H9 (cell line): Measurements from ENCODE around the gene PHGDH. TPM values are rescaled to one million over a fixed set of nuclear protein-coding genes. Genes with fewer than 3 reads are reported as not detected.

Source experiments
- DNase-seq: peaks from one replicate; pipeline ENCODE4 v3.0.0-alpha.2; 2017
- H2AFZ ChIP-seq: one replicate; pipeline ENCODE4 v1.6.1; 2013; ENCODE audit warnings: mild to moderate bottlenecking, low read length, control low read depth, moderate library complexity
- H2AK5ac ChIP-seq: 2 replicates; pipeline ENCODE4 v1.6.1; 2013; ENCODE audit warnings: low read length, control low read depth, mixed read lengths; ENCODE audit not compliant: insufficient read length
- H2BK120ac ChIP-seq: one replicate; pipeline ENCODE4 v1.6.1; 2013; ENCODE audit warnings: low read depth, mild to moderate bottlenecking, low read length, control low read depth, inconsistent platforms; ENCODE audit not compliant: poor library complexity, severe bottlenecking
- H2BK12ac ChIP-seq: 2 replicates; pipeline ENCODE4 v1.6.1; 2013; ENCODE audit warnings: low read length, control low read depth, mixed read lengths, low read depth; ENCODE audit not compliant: insufficient read length
- H2BK15ac ChIP-seq: 2 replicates; pipeline ENCODE4 v1.6.1; 2013; ENCODE audit warnings: low read depth, low read length, control low read depth
- H2BK20ac ChIP-seq: one replicate; pipeline ENCODE4 v1.6.1; 2013; ENCODE audit warnings: low read depth, mild to moderate bottlenecking, low read length, control low read depth, inconsistent platforms; ENCODE audit not compliant: poor library complexity, severe bottlenecking
- H2BK5ac ChIP-seq: 2 replicates; pipeline ENCODE4 v1.6.1; 2013; ENCODE audit warnings: low read length, control low read depth, mixed read lengths; ENCODE audit not compliant: insufficient read length
- H3K14ac ChIP-seq: 2 replicates; pipeline ENCODE4 v1.6.1; 2013; ENCODE audit warnings: low read length, control low read depth; ENCODE audit not compliant: insufficient read depth
- H3K18ac ChIP-seq: 2 replicates; pipeline ENCODE4 v1.6.1; 2013; ENCODE audit warnings: low read depth, mild to moderate bottlenecking, mixed read lengths, low read length, control low read depth; ENCODE audit not compliant: insufficient read length
- H3K23ac ChIP-seq: 2 replicates; pipeline ENCODE4 v1.6.1; 2013; ENCODE audit warnings: low read length, control low read depth, mixed read lengths, low read depth; ENCODE audit not compliant: insufficient read length
- H3K23me2 ChIP-seq: 2 replicates; pipeline ENCODE4 v1.6.1; 2013; ENCODE audit warnings: low read depth, mild to moderate bottlenecking, mixed read lengths, low read length, control low read depth; ENCODE audit not compliant: insufficient read length, poor library complexity, severe bottlenecking
- H3K27ac ChIP-seq: 2 replicates; pipeline ENCODE4 v1.5.1; 2013; ENCODE audit warnings: low read length, control low read depth, mixed read lengths, low read depth; ENCODE audit not compliant: insufficient read length
- H3K27me3 ChIP-seq: 2 replicates; pipeline ENCODE4 v1.6.1; 2013; ENCODE audit warnings: low read length, control low read depth, inconsistent platforms; ENCODE audit not compliant: insufficient read depth
- H3K4ac ChIP-seq: 2 replicates; pipeline ENCODE4 v1.6.1; 2013; ENCODE audit warnings: low read depth, mild to moderate bottlenecking, control low read depth, inconsistent platforms, low read length, moderate library complexity
- H3K4me1 ChIP-seq: 2 replicates; pipeline ENCODE4 v1.6.1; 2013; ENCODE audit warnings: low read length, control low read depth, inconsistent platforms; ENCODE audit not compliant: insufficient read depth
- H3K4me2 ChIP-seq: 2 replicates; pipeline ENCODE4 v1.6.1; 2013; ENCODE audit warnings: low read length, control low read depth, mixed read lengths; ENCODE audit not compliant: insufficient read length, insufficient read depth
- H3K56ac ChIP-seq: 2 replicates; pipeline ENCODE4 v1.6.1; 2013; ENCODE audit warnings: low read depth, mild to moderate bottlenecking, mixed read lengths, low read length, control low read depth; ENCODE audit not compliant: insufficient read length
- H3K79me1 ChIP-seq: 2 replicates; pipeline ENCODE4 v1.6.1; 2013; ENCODE audit warnings: low read depth, mild to moderate bottlenecking, moderate library complexity, low read length, control low read depth, inconsistent platforms; ENCODE audit not compliant: insufficient read depth, poor library complexity, severe bottlenecking
- H3K79me2 ChIP-seq: 2 replicates; pipeline ENCODE4 v1.6.1; 2013; ENCODE audit warnings: low read length, control low read depth, inconsistent platforms; ENCODE audit not compliant: insufficient read depth
- H3K9ac ChIP-seq: 2 replicates; pipeline ENCODE4 v1.6.1; 2013; ENCODE audit warnings: low read length, control low read depth, mixed read lengths; ENCODE audit not compliant: insufficient read length; ENCODE audit errors: extremely low read depth
- H3K9me3 ChIP-seq: one replicate; pipeline ENCODE4 v1.6.1; 2013; ENCODE audit warnings: low read depth, low read length, inconsistent platforms; ENCODE audit not compliant: control insufficient read depth
- H3T11ph ChIP-seq: one replicate; pipeline ENCODE4 v1.6.1; 2013; ENCODE audit warnings: mild to moderate bottlenecking, low read length, control low read depth, inconsistent platforms
- H4K20me1 ChIP-seq: one replicate; pipeline ENCODE4 v1.6.1; 2013; ENCODE audit not compliant: control insufficient read depth, insufficient read length, insufficient read depth
- H4K5ac ChIP-seq: 2 replicates; pipeline ENCODE4 v1.6.1; 2013; ENCODE audit warnings: low read depth, mild to moderate bottlenecking, mixed read lengths, low read length, control low read depth; ENCODE audit not compliant: insufficient read length
- H4K8ac ChIP-seq: replicated peaks from 2 replicates; pipeline ENCODE4 v1.6.1; 2013; ENCODE audit warnings: low read length, control low read depth, mixed read lengths, low read depth; ENCODE audit not compliant: insufficient read length
- H4K91ac ChIP-seq: 2 replicates; pipeline ENCODE4 v1.6.1; 2013; ENCODE audit warnings: low read depth, mild to moderate bottlenecking, moderate library complexity, mixed read lengths, low read length, control low read depth; ENCODE audit not compliant: insufficient read length
- H3K27ac Mint-ChIP-seq, 3 experiments: 2 replicates in 2 of 3; 3 replicates in 1 of 3; pipeline ENCODE4 v1.8.0; 2020 to 2021; ENCODE audit warnings: mixed read lengths in 3 of 3, mild to moderate bottlenecking in 1 of 3, moderate library complexity in 1 of 3
- H3K27me3 Mint-ChIP-seq: 2 replicates; pipeline ENCODE4 v1.8.0; 2021; ENCODE audit warnings: low read depth, mild to moderate bottlenecking, moderate library complexity, mixed read lengths
- H3K36me3 Mint-ChIP-seq, 3 experiments: 2 replicates in 2 of 3; 3 replicates in 1 of 3; pipeline ENCODE4 v1.8.0; 2020 to 2021; ENCODE audit warnings: low read depth in 3 of 3, mixed read lengths in 3 of 3; ENCODE audit not compliant: insufficient read depth in 1 of 3
- H3K4me1 Mint-ChIP-seq, 2 experiments: 2 replicates each; pipeline ENCODE4 v1.8.0; 2020; ENCODE audit warnings: mixed read lengths in 2 of 2
- H3K4me3 Mint-ChIP-seq, 2 experiments: 2 replicates in 1 of 2; 3 replicates in 1 of 2; pipeline ENCODE4 v1.8.0; 2020 to 2021; ENCODE audit warnings: mild to moderate bottlenecking in 2 of 2, mixed read lengths in 2 of 2, moderate library complexity in 1 of 2
- H3K9me3 Mint-ChIP-seq, 2 experiments: 2 replicates in 1 of 2; 3 replicates in 1 of 2; pipeline ENCODE4 v1.8.0; 2020; ENCODE audit warnings: mild to moderate bottlenecking in 2 of 2, mixed read lengths in 2 of 2, moderate library complexity in 1 of 2
- CTCF ChIP-seq: fragments of 200-600 bp; sonication (generic); conservative IDR thresholded peaks from 3 replicates; pipeline ENCODE4 v1.8.0; 2021; ENCODE audit warnings: antibody characterized with exemption, mild to moderate bottlenecking
- total RNA-seq: library from RNA; stranded (reverse); gene quantifications from 2 replicates; pipeline ENCODE4 v1.2.1, GENCODE V29; 2021

Gene PHGDH
- total RNA-seq, 1 experiment from 2014 or later: 458 TPM

GRCh38 chr1:119682141-119682540, 29.6 kb upstream of the PHGDH start:
- Histone ChIP-seq H2BK5ac (no peak overlapping the region), H3K4me2 (no peak overlapping the region), H3K18ac (no peak overlapping the region), H3K9me3 (no peaks in the 10 kb centered on the region), H3K27me3 (no peaks in the 10 kb centered on the region), H4K8ac (no peak overlapping the region), H4K20me1 (no peaks in the 10 kb centered on the region), H3K56ac (no peak overlapping the region), H3K4me1 (peaks cover 15% of the 10 kb centered on the region), H2AFZ (no peak overlapping the region), H2BK15ac (no peak overlapping the region), H3T11ph (no peak overlapping the region), H3K27ac (no peak overlapping the region), H2BK120ac (no peak overlapping the region), H4K91ac (no peak overlapping the region), H2BK12ac (no peak overlapping the region), H3K23me2 (no peaks in the 10 kb centered on the region), H3K23ac (no peak overlapping the region), H3K79me1 (no peaks in the 10 kb centered on the region), H3K9ac (no peak overlapping the region), H2BK20ac (no peak overlapping the region), H3K14ac (no peak overlapping the region), H4K5ac (no peak overlapping the region), H3K79me2 (no peaks in the 10 kb centered on the region), H2AK5ac (no peak overlapping the region), H3K4ac (no peak overlapping the region)
- Mint-ChIP-seq H3K4me1 (peaks cover 36 to 40% of the 10 kb centered on the region in 2 experiments), H3K36me3 (no peaks in the 10 kb centered on the region), H3K27ac (no peak overlapping the region), H3K9me3 (no peaks in the 10 kb centered on the region; a peak in 1 of 5 replicates), H3K4me3 (no peak overlapping the region), H3K27me3 (no peaks in the 10 kb centered on the region)
- TF ChIP-seq CTCF: no peak
- DNase-seq: no peak
